ENCODE results near the gene FAM174C.

GRCh38 chr19:1275976-1276627 lies 772 bp downstream of the FAM174C start:
- TF ChIP-seq EZH2phosphoT487 (IDR thresholded peaks at IDR 0.05; ENCODE audit: borderline replicate concordance) (no peak), CTCF (IDR thresholded peaks at IDR 0.05 in 2 of 3, conservative IDR thresholded peaks at IDR 0.05 in 1 of 3; ENCODE audit: borderline replicate concordance in 1 of 3, insufficient read depth in 1 of 3, low read depth in 2 of 3, low read length in 2 of 3) (no peak), SIN3A (IDR thresholded peaks at IDR 0.05; ENCODE audit: low read depth) (peak; percentile 62; the same call in 1 of the 2 replicates), POLR2A (IDR thresholded peaks at IDR 0.05; ENCODE audit: borderline replicate concordance, extremely low read depth, insufficient read depth, insufficient read length) (no peak), SP1 (IDR thresholded peaks at IDR 0.05; ENCODE audit: low read depth) (no peak)
